TTC549 (cell line): ENCODE data around the gene FSD1.
"Not testable (repeated sequence)": the region's sequence is repeated elsewhere in the genome, so short reads cannot be mapped to it uniquely, and the experiment has no call there.

ENCODE experiments used
- FAIRE-seq: peaks from 2 replicates; lab custom pipeline; 2012; peaks lifted over from hg19 to GRCh38; lab: Jason Lieb, UNC

The FSD1 gene

GRCh38 chr19:4319067-4319718, 14.8 kb downstream of the FSD1 start:
- no peak for FAIRE-seq

GRCh38 chr19:4320419-4320818, 16.0 kb downstream of the FSD1 start:
- no peak for FAIRE-seq

- FAIRE-seq, result no peak
Observed at GRCh38 chr19:4322942-4323665, 18.7 kb downstream of the FSD1 start.

- FAIRE-seq, result no peak
Observed at GRCh38 chr19:4323692-4324091, 19.3 kb downstream of the FSD1 start.

GRCh38 chr19:4324228-4324627, 19.8 kb downstream of the FSD1 start:
- FAIRE-seq, result no peak

GRCh38 chr19:4326215-4326836, 21.9 kb downstream of the FSD1 start:
- no peak for FAIRE-seq

GRCh38 chr19:4326837-4327251, 22.4 kb downstream of the FSD1 start:
- FAIRE-seq, result no peak

GRCh38 chr19:4327252-4327876, 23.0 kb downstream of the FSD1 start:
- FAIRE-seq, result no peak

- FAIRE-seq, result no peak
Observed at GRCh38 chr19:4327877-4328242, 23.5 kb downstream of the FSD1 start.

GRCh38 chr19:4328243-4328990, 24.0 kb downstream of the FSD1 start:
- no peak for FAIRE-seq

GRCh38 chr19:4328991-4329681, 24.7 kb downstream of the FSD1 start:
- not testable (repeated sequence) for FAIRE-seq

- no peak for FAIRE-seq
Observed at GRCh38 chr19:4329858-4330257, 25.5 kb downstream of the FSD1 start.

- no peak for FAIRE-seq
Observed at GRCh38 chr19:4334929-4335570, 30.7 kb downstream of the FSD1 start.

- no peak for FAIRE-seq
Observed at GRCh38 chr19:4337906-4338440, 33.6 kb downstream of the FSD1 start.

- no peak for FAIRE-seq
Observed at GRCh38 chr19:4338441-4339355, 34.3 kb downstream of the FSD1 start, which contains the start of gene STAP2. TSS of gene STAP2 (minus strand) at chr19:4338827. CDS start at chr19:4338753, 74 bp downstream.

- no peak for FAIRE-seq
Observed at GRCh38 chr19:4342314-4342614, 37.9 kb downstream of the FSD1 start.

GRCh38 chr19:4342615-4343369, 38.4 kb downstream of the FSD1 start:
- FAIRE-seq, result peak; percentile 99

- no peak for FAIRE-seq
Observed at GRCh38 chr19:4343370-4344307, 39.2 kb downstream of the FSD1 start, which contains the start of gene MPND. TSS of gene MPND (plus strand) at chr19:4343562. CDS start at chr19:4343594, 32 bp downstream.
